Duodenal mucosa (tissue), 2 donors: Measurements from ENCODE around the gene RALY.

Source experiments
- H3K27ac ChIP-seq: one replicate; pipeline ENCODE4 v1.7.0; 2013; ENCODE audit warnings: low read depth, low read length
- H3K27me3 ChIP-seq, 2 donors: one replicate each; pipeline ENCODE4 v1.7.0; 2013; ENCODE audit warnings: low read length in 2 of 2, control low read depth in 1 of 2; ENCODE audit not compliant: insufficient read depth in 2 of 2, control insufficient read depth in 1 of 2
- H3K36me3 ChIP-seq, 2 donors: one replicate each; pipeline ENCODE4 v1.7.0; 2013; ENCODE audit warnings: low read length in 2 of 2, control low read depth in 1 of 2; ENCODE audit not compliant: insufficient read depth in 2 of 2, control insufficient read depth in 1 of 2
- H3K4me1 ChIP-seq, 2 donors: one replicate each; pipeline ENCODE4 v1.7.0; 2013; ENCODE audit warnings: low read length in 2 of 2, control low read depth in 1 of 2; ENCODE audit not compliant: insufficient read depth in 2 of 2, control insufficient read depth in 1 of 2
- H3K4me3 ChIP-seq, 2 donors: one replicate each; pipeline ENCODE4 v1.7.0; 2013; ENCODE audit warnings: low read length in 2 of 2, low read depth in 1 of 2
- H3K9ac ChIP-seq, 2 donors: one replicate each; pipeline ENCODE4 v1.7.0; 2013; ENCODE audit warnings: low read length in 2 of 2, low read depth in 1 of 2
- H3K9me3 ChIP-seq, 2 donors: one replicate each; pipeline ENCODE4 v1.7.0; 2013; ENCODE audit warnings: low read length in 2 of 2, control low read depth in 1 of 2; ENCODE audit not compliant: control insufficient read depth in 1 of 2

The RALY gene

GRCh38 chr20:34096699-34097444, 103.2 kb downstream of the RALY start:
- H3K4me1 ChIP-seq, result no peaks in the 10 kb centered on the region
- H3K9me3 ChIP-seq, result no peaks in the 10 kb centered on the region
- H3K9ac ChIP-seq, result no peak overlapping the region
- no peak overlapping the region for H3K27ac ChIP-seq
- H3K27me3 ChIP-seq, result no peaks in the 10 kb centered on the region
- peaks cover 39 to 84% of the 10 kb centered on the region in 2 donors for H3K36me3 ChIP-seq
- no peak overlapping the region for H3K4me3 ChIP-seq

DNA sequence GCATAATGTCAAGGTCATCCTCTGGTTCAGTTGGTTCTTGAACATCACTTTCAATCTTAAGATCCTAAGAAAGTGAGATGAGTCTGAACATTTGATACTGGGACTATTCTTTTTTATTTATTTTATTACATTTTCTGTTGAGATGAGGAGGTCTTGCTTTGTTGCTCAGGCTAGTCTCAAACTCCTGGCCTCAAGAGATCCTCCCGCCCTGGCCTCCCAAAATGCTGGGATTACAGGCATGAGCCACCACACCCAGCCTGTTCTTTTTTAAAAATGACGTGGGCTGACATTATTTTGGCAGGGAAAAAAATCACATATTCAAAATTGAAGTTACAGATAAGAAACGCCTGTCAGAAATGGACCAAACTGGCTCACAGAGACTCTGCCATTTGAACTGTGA, 104.9 kb downstream of the RALY start:
- H3K4me1 ChIP-seq, result no peaks in the 10 kb centered on the region
- no peak overlapping the region for H3K9ac ChIP-seq
- H3K4me3 ChIP-seq, result no peak overlapping the region
- H3K27ac ChIP-seq, result no peak overlapping the region
- H3K36me3 ChIP-seq, result peaks cover 41 to 83% of the 10 kb centered on the region in 2 donors
- H3K27me3 ChIP-seq, result no peaks in the 10 kb centered on the region
- no peaks in the 10 kb centered on the region for H3K9me3 ChIP-seq

GRCh38 chr20:34099675-34100074, 106.0 kb downstream of the RALY start:
- Histone ChIP-seq H3K27ac (no peak overlapping the region), H3K27me3 (no peaks in the 10 kb centered on the region), H3K4me3 (no peak overlapping the region), H3K9me3 (no peaks in the 10 kb centered on the region), H3K9ac (no peak overlapping the region), H3K36me3 (peaks cover 44 to 83% of the 10 kb centered on the region in 2 donors), H3K4me1 (no peaks in the 10 kb centered on the region)

DNA sequence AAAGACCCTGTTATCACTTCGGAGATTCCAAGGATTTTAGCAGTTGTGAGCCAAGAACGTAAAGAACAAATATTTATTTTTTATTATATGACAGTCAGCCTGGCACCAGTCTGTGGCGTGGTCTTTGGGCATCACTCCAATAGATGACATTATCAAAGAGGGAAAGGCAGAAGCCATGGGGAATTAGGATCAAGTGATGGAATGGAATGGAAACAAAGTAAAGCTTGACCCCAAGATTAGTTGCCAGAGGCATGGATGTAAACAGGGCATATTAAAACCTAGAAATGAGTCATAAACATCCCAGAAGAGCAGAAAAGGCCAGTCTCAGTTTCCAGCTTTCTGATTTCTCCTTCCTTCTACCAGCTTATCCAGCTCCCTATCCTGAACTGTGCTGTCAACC, 106.9 kb downstream of the RALY start:
- no peaks in the 10 kb centered on the region for H3K9me3 ChIP-seq
- H3K9ac ChIP-seq, result no peak overlapping the region
- H3K4me1 ChIP-seq, result peaks cover 0 to 3% of the 10 kb centered on the region in 2 donors
- no peak overlapping the region for H3K4me3 ChIP-seq
- no peak overlapping the region for H3K27ac ChIP-seq
- H3K27me3 ChIP-seq, result no peaks in the 10 kb centered on the region
- H3K36me3 ChIP-seq, result peaks cover 50 to 83% of the 10 kb centered on the region in 2 donors

DNA sequence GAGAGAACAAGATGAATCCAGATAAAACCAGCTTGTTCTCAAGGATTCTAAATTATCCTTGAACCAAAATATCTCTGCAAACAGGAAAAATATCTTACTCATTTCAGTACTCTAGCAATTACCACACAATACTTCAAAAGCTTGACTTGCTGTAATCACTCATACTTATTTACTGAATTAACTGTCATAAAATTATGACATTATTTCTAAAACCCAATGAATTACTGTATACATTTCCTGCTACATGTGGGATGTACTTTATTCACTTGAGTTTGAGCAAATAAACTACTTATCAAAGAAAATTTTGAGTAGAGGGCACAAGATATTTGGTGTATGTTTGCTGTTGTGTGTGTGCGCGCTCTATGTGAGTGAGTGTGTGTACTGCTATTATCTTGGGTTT, 108.6 kb downstream of the RALY start:
- Histone ChIP-seq H3K27me3 (no peaks in the 10 kb centered on the region), H3K4me1 (peaks cover 0 to 3% of the 10 kb centered on the region in 2 donors), H3K9me3 (no peaks in the 10 kb centered on the region), H3K36me3 (peaks cover 42 to 66% of the 10 kb centered on the region in 2 donors), H3K4me3 (no peak overlapping the region), H3K27ac (no peak overlapping the region), H3K9ac (no peak overlapping the region)

GRCh38 chr20:34104059-34104458, 110.3 kb downstream of the RALY start:
- Histone ChIP-seq H3K4me3 (no peak overlapping the region), H3K27me3 (no peaks in the 10 kb centered on the region), H3K36me3 (peaks cover 38 to 64% of the 10 kb centered on the region in 2 donors), H3K9ac (no peak overlapping the region), H3K9me3 (no peaks in the 10 kb centered on the region), H3K4me1 (peaks cover 11 to 19% of the 10 kb centered on the region in 2 donors), H3K27ac (no peak overlapping the region)

DNA sequence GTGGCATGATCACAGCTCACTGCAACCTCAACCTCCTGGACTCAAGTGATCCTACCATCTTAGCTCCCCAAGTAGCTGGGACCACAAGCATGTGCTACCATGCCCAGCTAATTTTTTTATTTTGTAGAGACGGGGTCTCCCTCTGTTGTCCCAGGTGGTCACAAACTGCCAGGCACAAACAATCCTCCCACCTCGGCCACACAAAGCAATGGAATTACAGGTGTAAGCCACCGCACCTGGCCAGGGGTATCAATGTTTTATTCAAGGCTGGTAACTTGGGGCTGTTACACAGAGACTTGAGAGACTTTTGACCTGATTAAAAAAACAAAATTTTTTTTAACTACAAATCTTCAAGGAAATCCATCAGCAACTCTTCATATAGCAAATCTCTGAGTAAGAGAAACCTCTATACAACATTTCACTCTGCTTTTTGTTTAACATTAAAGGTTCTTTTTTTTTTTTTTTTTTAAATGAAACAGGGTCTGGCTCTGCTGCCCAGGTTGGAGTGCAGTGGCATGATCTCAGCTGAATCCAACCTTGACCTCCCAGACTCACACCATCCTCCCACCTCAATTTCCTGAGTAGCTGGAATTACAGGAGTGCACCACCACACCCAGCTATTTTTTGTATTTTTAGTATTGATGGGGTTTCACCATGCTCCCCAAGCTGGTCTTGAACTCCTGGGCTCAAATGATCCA, 112.4 kb downstream of the RALY start:
- H3K9me3 ChIP-seq, result no peaks in the 10 kb centered on the region
- peaks cover 27 to 50% of the 10 kb centered on the region in 2 donors for H3K36me3 ChIP-seq
- no peak overlapping the region for H3K27ac ChIP-seq
- H3K27me3 ChIP-seq, result no peaks in the 10 kb centered on the region
- H3K4me3 ChIP-seq, result no peak overlapping the region
- H3K9ac ChIP-seq, result no peak overlapping the region
- peaks cover 22 to 29% of the 10 kb centered on the region in 2 donors for H3K4me1 ChIP-seq

DNA sequence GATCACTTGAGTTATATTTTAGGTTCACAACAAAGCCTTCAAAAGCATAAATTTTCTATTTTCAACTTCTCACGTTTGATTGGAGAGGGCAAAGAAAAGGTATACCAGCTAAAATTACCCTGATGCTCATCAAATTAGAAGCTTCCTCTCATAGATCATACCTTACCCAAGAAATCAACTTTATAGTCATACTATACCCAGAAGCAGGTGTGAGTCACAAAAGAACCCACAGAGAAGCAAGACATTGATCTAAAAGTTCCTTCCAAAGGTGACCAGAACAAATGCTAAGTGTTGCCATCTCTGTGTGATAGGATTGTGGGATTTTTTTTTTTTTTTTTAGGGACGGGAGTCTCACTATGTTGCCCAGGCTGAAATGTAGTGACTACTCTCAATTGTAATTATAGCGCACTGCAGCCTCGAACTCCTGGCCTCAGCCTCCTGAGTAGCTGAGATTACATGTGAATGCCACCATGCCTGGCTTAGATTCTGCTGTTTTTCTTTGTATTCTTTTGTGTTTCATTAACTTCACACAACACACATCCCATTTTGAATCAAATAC, 115.0 kb downstream of the RALY start:
- no peaks in the 10 kb centered on the region for H3K9me3 ChIP-seq
- H3K36me3 ChIP-seq, result peaks cover 13 to 28% of the 10 kb centered on the region in 2 donors
- H3K27ac ChIP-seq, result no peak overlapping the region
- no peak overlapping the region for H3K9ac ChIP-seq
- H3K4me3 ChIP-seq, result no peak overlapping the region
- no peaks in the 10 kb centered on the region for H3K27me3 ChIP-seq
- peaks cover 22 to 29% of the 10 kb centered on the region in 2 donors for H3K4me1 ChIP-seq

GRCh38 chr20:34109442-34109841, 115.7 kb downstream of the RALY start:
- H3K9ac ChIP-seq, result no peak overlapping the region
- H3K27me3 ChIP-seq, result no peaks in the 10 kb centered on the region
- H3K9me3 ChIP-seq, result no peaks in the 10 kb centered on the region
- H3K27ac ChIP-seq, result no peak overlapping the region
- H3K36me3 ChIP-seq, result peaks cover 7 to 22% of the 10 kb centered on the region in 2 donors
- no peak overlapping the region for H3K4me3 ChIP-seq
- peaks cover 22 to 29% of the 10 kb centered on the region in 2 donors for H3K4me1 ChIP-seq
